GM10266 (cell line): ENCODE results near the gene FKBP10.
"Not testable (repeated sequence)": the region's sequence is repeated elsewhere in the genome, so short reads cannot be mapped to it uniquely, and the experiment has no call there.

Experiments used
- DNase-seq: peaks from one replicate; pipeline ENCODE4 v3.0.0; 2012; ENCODE audit errors: extremely low spot score
- TF ChIP-seq, protein P1 (sequence below): IDR thresholded peaks from 2 replicates; pipeline ENCODE4 v1.5.1; 2012; ENCODE audit warnings: mild to moderate bottlenecking, low read depth; ENCODE audit not compliant: control insufficient read depth, insufficient read depth; ENCODE audit errors: missing control alignments

Gene FKBP10

GRCh38 chr17:41823141-41823524, 10.3 kb downstream of the FKBP10 start:
- no peak for DNase-seq
- TF ChIP-seq, protein P1, sequence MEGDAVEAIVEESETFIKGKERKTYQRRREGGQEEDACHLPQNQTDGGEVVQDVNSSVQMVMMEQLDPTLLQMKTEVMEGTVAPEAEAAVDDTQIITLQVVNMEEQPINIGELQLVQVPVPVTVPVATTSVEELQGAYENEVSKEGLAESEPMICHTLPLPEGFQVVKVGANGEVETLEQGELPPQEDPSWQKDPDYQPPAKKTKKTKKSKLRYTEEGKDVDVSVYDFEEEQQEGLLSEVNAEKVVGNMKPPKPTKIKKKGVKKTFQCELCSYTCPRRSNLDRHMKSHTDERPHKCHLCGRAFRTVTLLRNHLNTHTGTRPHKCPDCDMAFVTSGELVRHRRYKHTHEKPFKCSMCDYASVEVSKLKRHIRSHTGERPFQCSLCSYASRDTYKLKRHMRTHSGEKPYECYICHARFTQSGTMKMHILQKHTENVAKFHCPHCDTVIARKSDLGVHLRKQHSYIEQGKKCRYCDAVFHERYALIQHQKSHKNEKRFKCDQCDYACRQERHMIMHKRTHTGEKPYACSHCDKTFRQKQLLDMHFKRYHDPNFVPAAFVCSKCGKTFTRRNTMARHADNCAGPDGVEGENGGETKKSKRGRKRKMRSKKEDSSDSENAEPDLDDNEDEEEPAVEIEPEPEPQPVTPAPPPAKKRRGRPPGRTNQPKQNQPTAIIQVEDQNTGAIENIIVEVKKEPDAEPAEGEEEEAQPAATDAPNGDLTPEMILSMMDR: no peak

DNA sequence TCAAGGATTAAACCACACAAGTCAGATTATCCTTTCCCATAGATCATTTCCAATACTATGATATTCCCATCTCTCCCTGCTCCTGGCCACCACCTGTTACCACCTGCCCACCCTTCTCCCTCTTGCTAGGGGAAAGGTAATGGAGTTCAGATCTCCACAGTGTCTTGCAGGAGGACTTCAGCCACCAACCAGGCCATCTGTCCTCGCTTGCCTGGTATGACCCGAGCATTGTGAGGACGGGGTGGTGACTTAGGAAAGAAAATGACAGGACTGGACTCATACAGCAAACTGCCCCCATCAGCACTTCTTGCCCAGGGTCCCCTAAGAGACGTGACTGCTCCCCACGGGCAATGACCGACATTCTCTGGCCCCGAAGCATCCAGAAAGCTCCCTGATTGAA, 10.8 kb downstream of the FKBP10 start:
- TF ChIP-seq, protein P1: no peak
- DNase-seq: no peak

DNA sequence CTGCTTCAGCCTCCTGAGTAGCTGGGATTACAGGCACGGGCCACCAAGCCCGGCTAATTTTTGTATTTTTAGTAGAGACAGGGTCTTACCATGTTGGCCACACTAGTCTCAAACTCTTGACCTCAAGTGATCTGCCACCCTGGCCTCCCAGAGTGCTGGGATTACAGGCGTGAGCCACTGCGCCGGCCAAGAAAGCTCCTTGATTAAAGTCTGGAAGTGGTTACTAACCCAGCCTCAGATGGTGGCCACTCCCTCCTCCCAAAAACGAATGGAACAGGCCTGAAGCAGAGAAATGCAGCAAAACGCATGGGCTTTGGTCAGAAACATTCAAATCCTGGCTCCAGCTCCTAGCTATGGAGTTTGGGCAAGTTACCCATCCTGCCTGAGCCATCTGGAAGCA, 11.3 kb downstream of the FKBP10 start:
- no peak for DNase-seq
- TF ChIP-seq, protein P1: no peak

- TF ChIP-seq, protein P1: no peak
Observed at GRCh38 chr17:41825175-41825845, 12.5 kb downstream of the FKBP10 start.

GRCh38 chr17:41829961-41830360, 17.2 kb downstream of the FKBP10 start:
- DNase-seq: not testable (repeated sequence)

More at GRCh38 chr17:41825175-41825845, 12.5 kb downstream of the FKBP10 start:
- DNase-seq: no peak

- peak; percentile 70 for DNase-seq
- TF ChIP-seq, protein P1: no peak
Observed at GRCh38 chr17:41835214-41835799, 22.5 kb downstream of the FKBP10 start.

GRCh38 chr17:41835800-41836549, 23.2 kb downstream of the FKBP10 start, which contains the start of gene NT5C3B:
NT5C3B (minus strand) TSS chr17:41836232; CDS start chr17:41836193, 39 bp downstream.
- peak; percentile 92 for DNase-seq
- TF ChIP-seq, protein P1: no peak
